Activated CD8-positive, alpha-beta memory T cell treated with anti-CD3 and anti-CD28 coated beads, Interleukin-2, amount 10 ng/mL, durations not matched to agents 7 days and 5 days (primary cell): Measurements from ENCODE around the gene ARHGAP6. TPM values are rescaled to one million over a fixed set of nuclear protein-coding genes. Genes with fewer than 3 reads are reported as not detected.
"Not testable (repeated sequence)": the region's sequence is repeated elsewhere in the genome, so short reads cannot be mapped to it uniquely, and the experiment has no call there.

Source experiments
- ATAC-seq: fragments of 150-1000 bp; cut with Tn5 transposase; one replicate; pipeline ENCODE4 v1.10.0; 2021; ENCODE audit warnings: moderate library complexity
- CTCF ChIA-PET: fragments of 350-600 bp; sonication (Branson Sonifier 250); formaldehyde crosslinking; loops from one replicate; lab custom pipeline; 2021; ENCODE audit warnings: antibody characterized with exemption; lab: Charles Lee
- DNase-seq: peaks from one replicate; pipeline ENCODE4 v3.0.0-alpha.2; 2020
- H3K27ac Mint-ChIP-seq: one replicate; pipeline ENCODE4 v1.8.0; 2021; ENCODE audit warnings: mild to moderate bottlenecking, mixed read lengths
- H3K27me3 Mint-ChIP-seq: one replicate; pipeline ENCODE4 v1.8.0; 2021; ENCODE audit warnings: mixed read lengths
- H3K36me3 Mint-ChIP-seq: one replicate; pipeline ENCODE4 v1.8.0; 2021; ENCODE audit warnings: mild to moderate bottlenecking, mixed read lengths
- H3K4me1 Mint-ChIP-seq: one replicate; pipeline ENCODE4 v1.8.0; 2021; ENCODE audit warnings: mixed read lengths
- H3K4me3 Mint-ChIP-seq: one replicate; pipeline ENCODE4 v1.8.0; 2021; ENCODE audit warnings: mild to moderate bottlenecking, moderate library complexity, mixed read lengths
- H3K9me3 Mint-ChIP-seq: one replicate; pipeline ENCODE4 v1.8.0; 2022; ENCODE audit warnings: low read depth, mixed read lengths
- total RNA-seq, 2 experiments: library from RNA; stranded (reverse); gene quantifications; one replicate each; pipeline ENCODE4 v1.2.3, GENCODE V29; 2021

ARHGAP6 gene
- total RNA-seq, 2 experiments from 2014 or later = not detected

- Mint-ChIP-seq H3K27ac (no peak overlapping the region), H3K27me3 (no peaks in the 10 kb centered on the region), H3K4me1 (no peaks in the 10 kb centered on the region), H3K36me3 (no peaks in the 10 kb centered on the region), H3K4me3 (no peak overlapping the region), H3K9me3 (no peaks in the 10 kb centered on the region)
- no peak for DNase-seq
- CTCF ChIA-PET = no interaction called here
- ATAC-seq = no peak
Observed at GRCh38 chrX:11257290-11257689, 408.4 kb downstream of the ARHGAP6 start.

GRCh38 chrX:11254417-11255109, 411.2 kb downstream of the ARHGAP6 start:
- no peak overlapping the region for H3K4me3 Mint-ChIP-seq
- H3K27ac Mint-ChIP-seq = no peak overlapping the region
- no peak for DNase-seq
- ATAC-seq = no peak
- no peaks in the 10 kb centered on the region for H3K27me3 Mint-ChIP-seq
- CTCF ChIA-PET = no interaction called here
- no peaks in the 10 kb centered on the region for H3K9me3 Mint-ChIP-seq
- no peaks in the 10 kb centered on the region for H3K4me1 Mint-ChIP-seq
- H3K36me3 Mint-ChIP-seq = no peaks in the 10 kb centered on the region

GRCh38 chrX:11244636-11245035, 421.1 kb downstream of the ARHGAP6 start:
- no peaks in the 10 kb centered on the region for H3K9me3 Mint-ChIP-seq
- no peak overlapping the region for H3K27ac Mint-ChIP-seq
- H3K4me1 Mint-ChIP-seq = no peaks in the 10 kb centered on the region
- H3K4me3 Mint-ChIP-seq = no peak overlapping the region
- no peaks in the 10 kb centered on the region for H3K36me3 Mint-ChIP-seq
- ATAC-seq (no peak), DNase-seq (no peak)
- H3K27me3 Mint-ChIP-seq = no peaks in the 10 kb centered on the region
- CTCF ChIA-PET = no interaction called here

GRCh38 chrX:11242704-11243103, 423.0 kb downstream of the ARHGAP6 start:
- DNase-seq = no peak
- CTCF ChIA-PET = no interaction called here
- Mint-ChIP-seq H3K27me3 (no peaks in the 10 kb centered on the region), H3K9me3 (no peaks in the 10 kb centered on the region), H3K4me3 (no peak overlapping the region), H3K27ac (no peak overlapping the region), H3K4me1 (no peaks in the 10 kb centered on the region), H3K36me3 (no peaks in the 10 kb centered on the region)
- no peak for ATAC-seq

- CTCF ChIA-PET = no interaction called here
- H3K4me3 Mint-ChIP-seq = no peak overlapping the region
- H3K27ac Mint-ChIP-seq = no peak overlapping the region
- no peaks in the 10 kb centered on the region for H3K9me3 Mint-ChIP-seq
- DNase-seq = no peak
- H3K4me1 Mint-ChIP-seq = no peaks in the 10 kb centered on the region
- no peak for ATAC-seq
- no peaks in the 10 kb centered on the region for H3K27me3 Mint-ChIP-seq
- no peaks in the 10 kb centered on the region for H3K36me3 Mint-ChIP-seq
Observed at GRCh38 chrX:11241720-11242119, 424.0 kb downstream of the ARHGAP6 start.

GRCh38 chrX:11239230-11239629, 426.5 kb downstream of the ARHGAP6 start:
- Mint-ChIP-seq H3K4me3 (no peak overlapping the region), H3K4me1 (no peaks in the 10 kb centered on the region)

GRCh38 chrX:11235377-11235776, 430.3 kb downstream of the ARHGAP6 start:
- H3K4me1 Mint-ChIP-seq, H3K27me3 Mint-ChIP-seq, CTCF ChIA-PET, H3K9me3 Mint-ChIP-seq, DNase-seq, H3K27ac Mint-ChIP-seq, H3K36me3 Mint-ChIP-seq, ATAC-seq, H3K4me3 Mint-ChIP-seq: not testable (repeated sequence)

More at GRCh38 chrX:11239230-11239629, 426.5 kb downstream of the ARHGAP6 start:
- Mint-ChIP-seq H3K9me3 (no peaks in the 10 kb centered on the region), H3K27ac (no peak overlapping the region), H3K36me3 (no peaks in the 10 kb centered on the region), H3K27me3 (no peaks in the 10 kb centered on the region)
- DNase-seq (no peak), ATAC-seq (no peak)
- CTCF ChIA-PET = no interaction called here

- peaks cover 2% of the 10 kb centered on the region for H3K9me3 Mint-ChIP-seq
- H3K27me3 Mint-ChIP-seq = no peaks in the 10 kb centered on the region
- CTCF ChIA-PET = no interaction called here
- H3K36me3 Mint-ChIP-seq = no peaks in the 10 kb centered on the region
- H3K27ac Mint-ChIP-seq = no peak overlapping the region
- no peaks in the 10 kb centered on the region for H3K4me1 Mint-ChIP-seq
- DNase-seq (no peak), ATAC-seq (no peak)
- H3K4me3 Mint-ChIP-seq = no peak overlapping the region
Observed at GRCh38 chrX:11215191-11215921, 450.4 kb downstream of the ARHGAP6 start.

- Mint-ChIP-seq H3K27me3 (no peaks in the 10 kb centered on the region), H3K27ac (no peak overlapping the region), H3K4me3 (no peak overlapping the region), H3K4me1 (peaks cover 2% of the 10 kb centered on the region), H3K36me3 (no peaks in the 10 kb centered on the region), H3K9me3 (peaks cover 2% of the 10 kb centered on the region)
- no peak for DNase-seq
- CTCF ChIA-PET = no interaction called here
- no peak for ATAC-seq
Observed at GRCh38 chrX:11214346-11215190, 451.2 kb downstream of the ARHGAP6 start.

GRCh38 chrX:11212741-11213140, 453.0 kb downstream of the ARHGAP6 start:
- Mint-ChIP-seq H3K27me3 (no peaks in the 10 kb centered on the region), H3K9me3 (peaks cover 2% of the 10 kb centered on the region), H3K36me3 (no peaks in the 10 kb centered on the region), H3K4me1 (peaks cover 2% of the 10 kb centered on the region), H3K4me3 (no peak overlapping the region), H3K27ac (no peak overlapping the region)
- DNase-seq (no peak), ATAC-seq (no peak)
- CTCF ChIA-PET = no interaction called here

- H3K27ac Mint-ChIP-seq = no peak overlapping the region
- peaks cover 2% of the 10 kb centered on the region for H3K9me3 Mint-ChIP-seq
- DNase-seq (no peak), ATAC-seq (no peak)
- H3K27me3 Mint-ChIP-seq = no peaks in the 10 kb centered on the region
- H3K4me3 Mint-ChIP-seq = no peak overlapping the region
- CTCF ChIA-PET = no interaction called here
- no peaks in the 10 kb centered on the region for H3K36me3 Mint-ChIP-seq
- peaks cover 2% of the 10 kb centered on the region for H3K4me1 Mint-ChIP-seq
Observed at GRCh38 chrX:11210415-11210801, 455.3 kb downstream of the ARHGAP6 start.

- Mint-ChIP-seq H3K27me3 (no peaks in the 10 kb centered on the region), H3K4me1 (peaks cover 2% of the 10 kb centered on the region)
- CTCF ChIA-PET = no interaction called here
Observed at GRCh38 chrX:11209798-11210414, 455.8 kb downstream of the ARHGAP6 start.

GRCh38 chrX:11206716-11207115, 459.0 kb downstream of the ARHGAP6 start:
- Mint-ChIP-seq H3K4me3 (no peak overlapping the region), H3K27me3 (no peaks in the 10 kb centered on the region), H3K36me3 (no peaks in the 10 kb centered on the region), H3K9me3 (no peaks in the 10 kb centered on the region), H3K4me1 (peaks cover 2% of the 10 kb centered on the region), H3K27ac (no peak overlapping the region)
- DNase-seq = no peak
- no peak for ATAC-seq
- CTCF ChIA-PET = no interaction called here

More at GRCh38 chrX:11209798-11210414, 455.8 kb downstream of the ARHGAP6 start:
- Mint-ChIP-seq H3K27ac (no peak overlapping the region), H3K36me3 (no peaks in the 10 kb centered on the region), H3K9me3 (peaks cover 2% of the 10 kb centered on the region), H3K4me3 (no peak overlapping the region)
- ATAC-seq = no peak
- no peak for DNase-seq
